Ectodermal cell (in vitro differentiated cells): ENCODE results near the gene RUNX2.

Source experiments
- H3K27ac ChIP-seq: 2 replicates; pipeline ENCODE4 v1.7.0; 2013; ENCODE audit warnings: mild to moderate bottlenecking, low read depth, low read length; ENCODE audit not compliant: insufficient read depth, poor library complexity, severe bottlenecking
- H3K27me3 ChIP-seq: 2 replicates; pipeline ENCODE4 v1.7.0; 2013; ENCODE audit warnings: mild to moderate bottlenecking, low read length; ENCODE audit not compliant: insufficient read depth, control insufficient read depth, poor library complexity, severe bottlenecking
- H3K36me3 ChIP-seq: one replicate; pipeline ENCODE4 v1.7.0; 2013; ENCODE audit warnings: low read length; ENCODE audit not compliant: control insufficient read depth, insufficient read depth
- H3K4me1 ChIP-seq: one replicate; pipeline ENCODE4 v1.7.0; 2013; ENCODE audit warnings: low read length; ENCODE audit not compliant: control insufficient read depth, insufficient read depth
- H3K4me3 ChIP-seq: 2 replicates; pipeline ENCODE4 v1.7.0; 2013; ENCODE audit warnings: low read depth, low read length, control low read depth; ENCODE audit not compliant: insufficient read depth
- H3K9me3 ChIP-seq: 2 replicates; pipeline ENCODE4 v1.7.0; 2013; ENCODE audit warnings: mild to moderate bottlenecking, low read length, moderate library complexity; ENCODE audit not compliant: control insufficient read depth
- WGBS, 2 experiments: methylation state at CpG; one replicate each; pipeline ENCODE4 v1.1.7; 2013; ENCODE audit warnings: missing lambda C conversion rate in 2 of 2; 5-methylcytosine and 5-hydroxymethylcytosine counted together

RUNX2 gene

GRCh38 chr6:45591306-45591705, 263.2 kb downstream of the RUNX2 start:
- no peaks in the 10 kb centered on the region for H3K36me3 ChIP-seq
- no peaks in the 10 kb centered on the region for H3K4me1 ChIP-seq
- no peak overlapping the region for H3K4me3 ChIP-seq
- H3K27me3 ChIP-seq, result no peaks in the 10 kb centered on the region
- H3K27ac ChIP-seq, result no peak overlapping the region
- no peaks in the 10 kb centered on the region for H3K9me3 ChIP-seq
- 78 to 96% methylated on average over 1 of the region's 1 CpG for WGBS, 2 experiments

- Histone ChIP-seq H3K4me3 (no peak overlapping the region), H3K4me1 (no peaks in the 10 kb centered on the region), H3K27me3 (no peaks in the 10 kb centered on the region), H3K27ac (no peak overlapping the region), H3K36me3 (no peaks in the 10 kb centered on the region), H3K9me3 (no peaks in the 10 kb centered on the region)
- WGBS, 2 experiments, result 82 to 91% methylated on average over 4 to 5 of the region's 5 CpGs
Observed at GRCh38 chr6:45591890-45592289, 263.8 kb downstream of the RUNX2 start.

GRCh38 chr6:45592991-45593390, 264.9 kb downstream of the RUNX2 start:
- no peak overlapping the region for H3K4me3 ChIP-seq
- 93 to 95% methylated on average over 2 of the region's 2 CpGs for WGBS, 2 experiments

GRCh38 chr6:45595010-45595851, 267.1 kb downstream of the RUNX2 start:
- Histone ChIP-seq H3K4me1 (no peaks in the 10 kb centered on the region), H3K27ac (no peak overlapping the region), H3K9me3 (no peaks in the 10 kb centered on the region), H3K4me3 (no peak overlapping the region), H3K27me3 (no peaks in the 10 kb centered on the region), H3K36me3 (no peaks in the 10 kb centered on the region)
- 85 to 92% methylated on average over 5 of the region's 5 CpGs for WGBS, 2 experiments

More at GRCh38 chr6:45592991-45593390, 264.9 kb downstream of the RUNX2 start:
- H3K4me1 ChIP-seq, result no peaks in the 10 kb centered on the region
- H3K27ac ChIP-seq, result no peak overlapping the region
- H3K9me3 ChIP-seq, result no peaks in the 10 kb centered on the region
- H3K36me3 ChIP-seq, result no peaks in the 10 kb centered on the region
- H3K27me3 ChIP-seq, result no peaks in the 10 kb centered on the region

- Histone ChIP-seq H3K27me3 (no peaks in the 10 kb centered on the region), H3K4me3 (no peak overlapping the region), H3K9me3 (peaks cover 2% of the 10 kb centered on the region), H3K4me1 (no peaks in the 10 kb centered on the region), H3K36me3 (no peaks in the 10 kb centered on the region), H3K27ac (no peak overlapping the region)
- 96 to 97% methylated on average over 5 of the region's 5 CpGs for WGBS, 2 experiments
Observed at GRCh38 chr6:45597424-45597823, 269.3 kb downstream of the RUNX2 start.

- no peaks in the 10 kb centered on the region for H3K27me3 ChIP-seq
- no peaks in the 10 kb centered on the region for H3K36me3 ChIP-seq
- no peak overlapping the region for H3K27ac ChIP-seq
- H3K9me3 ChIP-seq, result peaks cover 2% of the 10 kb centered on the region
- H3K4me3 ChIP-seq, result no peak overlapping the region
- H3K4me1 ChIP-seq, result no peaks in the 10 kb centered on the region
Observed at GRCh38 chr6:45599053-45599452, 270.9 kb downstream of the RUNX2 start.

- no peaks in the 10 kb centered on the region for H3K9me3 ChIP-seq
- H3K36me3 ChIP-seq, result no peaks in the 10 kb centered on the region
- no peak overlapping the region for H3K4me3 ChIP-seq
- no peaks in the 10 kb centered on the region for H3K27me3 ChIP-seq
- H3K27ac ChIP-seq, result no peak overlapping the region
- H3K4me1 ChIP-seq, result no peaks in the 10 kb centered on the region
- 81 to 82% methylated on average over 1 of the region's 1 CpG for WGBS, 2 experiments
Observed at GRCh38 chr6:45605971-45606370, 277.8 kb downstream of the RUNX2 start.

GRCh38 chr6:45606831-45607400, 278.8 kb downstream of the RUNX2 start:
- H3K27ac ChIP-seq, result no peak overlapping the region
- WGBS, 2 experiments, result 87 to 94% methylated on average over 6 to 7 of the region's 7 CpGs
- H3K27me3 ChIP-seq, result no peaks in the 10 kb centered on the region
- H3K4me3 ChIP-seq, result no peak overlapping the region
- H3K36me3 ChIP-seq, result no peaks in the 10 kb centered on the region
- no peaks in the 10 kb centered on the region for H3K9me3 ChIP-seq
- no peaks in the 10 kb centered on the region for H3K4me1 ChIP-seq

GRCh38 chr6:45607798-45608197, 279.7 kb downstream of the RUNX2 start:
- 93 to 94% methylated on average over 4 of the region's 4 CpGs for WGBS, 2 experiments
- no peaks in the 10 kb centered on the region for H3K27me3 ChIP-seq
- H3K36me3 ChIP-seq, result no peaks in the 10 kb centered on the region
- H3K4me3 ChIP-seq, result no peak overlapping the region
- H3K9me3 ChIP-seq, result no peaks in the 10 kb centered on the region
- no peak overlapping the region for H3K27ac ChIP-seq
- no peaks in the 10 kb centered on the region for H3K4me1 ChIP-seq

GRCh38 chr6:45608252-45608913, 280.3 kb downstream of the RUNX2 start:
- Histone ChIP-seq H3K4me1 (no peaks in the 10 kb centered on the region), H3K36me3 (no peaks in the 10 kb centered on the region), H3K27ac (no peak overlapping the region), H3K4me3 (no peak overlapping the region), H3K27me3 (no peaks in the 10 kb centered on the region), H3K9me3 (no peaks in the 10 kb centered on the region)
- 89 to 94% methylated on average over 10 of the region's 10 CpGs for WGBS, 2 experiments
